CD14-positive monocyte (primary cell): ENCODE measurements around the gene TEX10. TPM values are rescaled to one million over a fixed set of nuclear protein-coding genes. Genes with fewer than 3 reads are reported as not detected.
A peak's percentile ranks its signal among the peaks of the same experiment; 100 is the strongest.

ENCODE experiments used
- DNase-seq, 3 donors: peaks; one replicate each; pipeline ENCODE4 v3.0.0-alpha.2; 2011 to 2022
- H2AFZ ChIP-seq: 2 replicates; pipeline ENCODE4 v1.6.0; 2012; ENCODE audit warnings: mild to moderate bottlenecking, low read depth, low read length, inconsistent platforms; ENCODE audit not compliant: insufficient read depth, poor library complexity, severe bottlenecking
- H3K27ac ChIP-seq, 2 donors: 1 replicate in 1 of 2; 2 replicates in 1 of 2; pipeline ENCODE4 v1.5.1; 2012 to 2013; ENCODE audit warnings: low read length in 2 of 2, control low read depth in 1 of 2, inconsistent platforms in 1 of 2, low read depth in 1 of 2, mild to moderate bottlenecking in 1 of 2
- H3K27me3 ChIP-seq, 2 donors: one replicate each; pipeline versions ENCODE4 v1.6.0 to v1.6.1; 2011 to 2013; ENCODE audit warnings: low read length in 2 of 2; ENCODE audit not compliant: control insufficient read depth in 2 of 2, insufficient read depth in 2 of 2
- H3K36me3 ChIP-seq, 2 donors: replicated peaks in 1 of 2; 1 replicate in 1 of 2; 2 replicates in 1 of 2; pipeline versions ENCODE4 v1.5.1 to v1.6.1; 2012 to 2013; ENCODE audit warnings: low read length in 2 of 2, control low read depth in 1 of 2, inconsistent platforms in 1 of 2, mild to moderate bottlenecking in 1 of 2; ENCODE audit not compliant: insufficient read depth in 2 of 2, control insufficient read depth in 1 of 2
- H3K4me1 ChIP-seq, 2 donors: 1 replicate in 1 of 2; 2 replicates in 1 of 2; pipeline versions ENCODE4 v1.5.1 to v1.6.1; 2012 to 2013; ENCODE audit warnings: low read length in 2 of 2, control low read depth in 1 of 2, inconsistent platforms in 1 of 2, mild to moderate bottlenecking in 1 of 2, moderate library complexity in 1 of 2; ENCODE audit not compliant: insufficient read depth in 2 of 2, control insufficient read depth in 1 of 2
- H3K4me2 ChIP-seq: replicated peaks from 2 replicates; pipeline ENCODE3; 2012; ENCODE audit warnings: low read length, moderate library complexity, mild to moderate bottlenecking; ENCODE audit not compliant: poor library complexity, severe bottlenecking; ENCODE audit errors: extremely low read depth
- H3K4me3 ChIP-seq, 3 experiments: fragments of 200-600 bp in 1 of 3; sonication (generic) in 1 of 3; replicated peaks in 1 of 3; 1 replicate in 2 of 3; 2 replicates in 1 of 3; pipeline ENCODE4 v1.5.1; 2011 to 2013; ENCODE audit warnings: low read length in 3 of 3, mild to moderate bottlenecking in 3 of 3, control low read depth in 2 of 3, low read depth in 2 of 3, inconsistent platforms in 1 of 3, moderate library complexity in 1 of 3
- H3K79me2 ChIP-seq: 2 replicates; pipeline ENCODE4 v1.6.0; 2012; ENCODE audit warnings: mild to moderate bottlenecking, control low read depth, inconsistent platforms, low read length, moderate library complexity; ENCODE audit not compliant: insufficient read depth
- H3K9ac ChIP-seq: 2 replicates; pipeline ENCODE4 v1.6.0; 2017; ENCODE audit warnings: low read length, mild to moderate bottlenecking; ENCODE audit not compliant: insufficient read depth, poor library complexity, severe bottlenecking
- H3K9me3 ChIP-seq, 2 donors: replicated peaks in 1 of 2; 1 replicate in 1 of 2; 2 replicates in 1 of 2; pipeline versions ENCODE4 v1.5.1 to v1.6.1; 2012 to 2013; ENCODE audit warnings: low read length in 2 of 2, control low read depth in 1 of 2; ENCODE audit not compliant: control insufficient read depth in 1 of 2, insufficient read depth in 1 of 2
- H4K20me1 ChIP-seq: 2 replicates; pipeline ENCODE4 v1.6.0; 2012; ENCODE audit warnings: mild to moderate bottlenecking, low read length, control low read depth, moderate library complexity; ENCODE audit not compliant: insufficient read depth
- H3K27ac Mint-ChIP-seq, 7 donors: one replicate each; pipeline ENCODE4 v1.8.0; 2020; ENCODE audit warnings: mild to moderate bottlenecking in 7 of 7, mixed read lengths in 7 of 7, moderate library complexity in 6 of 7, inconsistent platforms in 2 of 7
- H3K27me3 Mint-ChIP-seq, 3 donors: one replicate each; pipeline ENCODE4 v1.8.0; 2021 to 2022; ENCODE audit warnings: low read depth in 3 of 3, mild to moderate bottlenecking in 3 of 3, mixed read lengths in 3 of 3, moderate library complexity in 3 of 3, inconsistent platforms in 1 of 3
- H3K36me3 Mint-ChIP-seq, 2 donors: one replicate each; pipeline ENCODE4 v1.8.0; 2020; ENCODE audit warnings: mixed read lengths in 2 of 2, inconsistent platforms in 1 of 2, mild to moderate bottlenecking in 1 of 2
- H3K4me1 Mint-ChIP-seq: one replicate; pipeline ENCODE4 v1.8.0; 2020; ENCODE audit warnings: mild to moderate bottlenecking, mixed read lengths
- H3K4me3 Mint-ChIP-seq, 2 donors: one replicate each; pipeline ENCODE4 v1.8.0; 2020; ENCODE audit warnings: mild to moderate bottlenecking in 2 of 2, mixed read lengths in 2 of 2, moderate library complexity in 1 of 2
- H3K9me3 Mint-ChIP-seq, 7 donors: one replicate each; pipeline ENCODE4 v1.8.0; 2020 to 2022; ENCODE audit warnings: mixed read lengths in 7 of 7, mild to moderate bottlenecking in 6 of 7, moderate library complexity in 6 of 7, inconsistent platforms in 2 of 7
- WGBS: methylation state at CpG from one replicate; pipeline ENCODE4 v1.1.5; 2013; ENCODE audit warnings: missing lambda C conversion rate; ENCODE audit not compliant: insufficient coverage; 5-methylcytosine and 5-hydroxymethylcytosine counted together
- intact Hi-C, 2 donors: fragments of 100-400 bp; cut with micrococcal nuclease; formaldehyde crosslinking; loops; one replicate each; pipeline versions ENCODE4 v1.15.0 to v1.15.1; 2023
- polyA plus RNA-seq, 3 donors: library from polyadenylated mRNA; depleted of rRNA in 1 of 3; unstranded in 2 of 3; stranded (reverse) in 1 of 3; fragments of 300-500 nt in 2 of 3; fragments of >200 nt in 1 of 3; fragmentation: Illumina TruSeq in 2 of 3; gene quantifications; 1 replicate in 2 of 3; 2 replicates in 1 of 3; pipeline ENCODE4 v1.2.3, GENCODE V29; 2012 to 2021
- TF ChIP-seq, protein P1 (sequence below): fragments of 200-600 bp; IDR thresholded peaks from one replicate; pipeline ENCODE4 v1.8.0; 2022; ENCODE audit warnings: antibody characterized with exemption, mild to moderate bottlenecking

The TEX10 gene
- polyA plus RNA-seq, 3 donors: 3.8 to 6.4 (median 4.5) TPM

DNA sequence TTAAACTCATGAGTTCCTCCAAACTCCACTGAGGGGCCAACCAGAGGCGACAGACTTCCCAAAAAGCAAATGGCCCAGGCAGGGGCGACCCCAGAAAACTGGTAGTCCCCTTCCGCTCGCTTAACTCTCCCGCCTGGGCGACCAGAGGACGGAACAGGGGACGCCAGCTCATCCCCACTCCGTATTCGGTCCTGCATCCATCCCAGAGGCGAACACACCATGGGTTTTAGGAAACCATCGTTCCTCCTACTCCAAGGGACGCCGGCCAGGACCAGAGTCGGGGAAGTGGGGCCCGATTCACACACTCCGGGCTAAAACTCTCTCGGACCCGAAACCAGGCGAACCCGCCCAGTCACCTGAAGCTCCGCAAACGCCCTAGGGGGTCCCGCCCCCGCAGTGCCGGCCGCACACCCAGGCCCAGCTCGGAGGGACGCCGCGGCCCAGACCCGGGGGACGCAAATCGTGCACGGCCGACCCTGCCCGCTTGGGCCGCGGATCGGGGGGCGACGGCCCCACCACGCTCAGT lies 478 bp downstream of the TEX10 start:
- Mint-ChIP-seq H3K27ac (peak overlapping the region; percentile 72 to 84 (median 84)), H3K36me3 (no peaks in the 10 kb centered on the region), H3K4me1 (peaks cover 39% of the 10 kb centered on the region), H3K4me3 (peak overlapping the region; percentile 96 to 99), H3K9me3 (peaks cover 0 to 5% (median 0%) of the 10 kb centered on the region in 7 donors), H3K27me3 (peaks cover 0 to 3% (median 3%) of the 10 kb centered on the region in 3 donors)
- Histone ChIP-seq H3K4me1 (peaks cover 16 to 23% of the 10 kb centered on the region in 2 donors), H3K4me3 (peak overlapping the region; percentile 66 to 92 (median 78)), H3K79me2 (peaks cover 60% of the 10 kb centered on the region), H2AFZ (peak overlapping the region; percentile 95), H3K36me3 (no peaks in the 10 kb centered on the region), H3K9ac (peak overlapping the region; percentile 86), H3K9me3 (no peaks in the 10 kb centered on the region), H3K27me3 (no peaks in the 10 kb centered on the region), H3K27ac (peak overlapping the region; percentile 22 to 91), H3K4me2 (peak overlapping the region; percentile 91), H4K20me1 (peaks cover 22% of the 10 kb centered on the region)
- peak; percentile 7 to 27 (median 25) for DNase-seq
- WGBS: under 1% methylated on average over 37 of the region's 43 CpGs
- TF ChIP-seq, protein P1, sequence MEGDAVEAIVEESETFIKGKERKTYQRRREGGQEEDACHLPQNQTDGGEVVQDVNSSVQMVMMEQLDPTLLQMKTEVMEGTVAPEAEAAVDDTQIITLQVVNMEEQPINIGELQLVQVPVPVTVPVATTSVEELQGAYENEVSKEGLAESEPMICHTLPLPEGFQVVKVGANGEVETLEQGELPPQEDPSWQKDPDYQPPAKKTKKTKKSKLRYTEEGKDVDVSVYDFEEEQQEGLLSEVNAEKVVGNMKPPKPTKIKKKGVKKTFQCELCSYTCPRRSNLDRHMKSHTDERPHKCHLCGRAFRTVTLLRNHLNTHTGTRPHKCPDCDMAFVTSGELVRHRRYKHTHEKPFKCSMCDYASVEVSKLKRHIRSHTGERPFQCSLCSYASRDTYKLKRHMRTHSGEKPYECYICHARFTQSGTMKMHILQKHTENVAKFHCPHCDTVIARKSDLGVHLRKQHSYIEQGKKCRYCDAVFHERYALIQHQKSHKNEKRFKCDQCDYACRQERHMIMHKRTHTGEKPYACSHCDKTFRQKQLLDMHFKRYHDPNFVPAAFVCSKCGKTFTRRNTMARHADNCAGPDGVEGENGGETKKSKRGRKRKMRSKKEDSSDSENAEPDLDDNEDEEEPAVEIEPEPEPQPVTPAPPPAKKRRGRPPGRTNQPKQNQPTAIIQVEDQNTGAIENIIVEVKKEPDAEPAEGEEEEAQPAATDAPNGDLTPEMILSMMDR: no peak
- intact Hi-C loops: no loop called here

GRCh38 chr9:100351508-100351907 lies 1.2 kb downstream of the TEX10 start:
- H3K27me3 ChIP-seq: no peaks in the 10 kb centered on the region
- H4K20me1 ChIP-seq: peaks cover 22% of the 10 kb centered on the region
- peaks cover 7% of the 10 kb centered on the region in 2 donors for H3K36me3 ChIP-seq
- H3K4me3 ChIP-seq: peak overlapping the region; percentile 66 to 92 (median 78)
- H3K4me1 ChIP-seq: peaks cover 16 to 21% of the 10 kb centered on the region in 2 donors
- H3K27ac ChIP-seq: peak overlapping the region in 1 of 2 donors; percentile 91
- peak overlapping the region; percentile 91 for H3K4me2 ChIP-seq
- H2AFZ ChIP-seq: peak overlapping the region; percentile 95
- H3K9me3 ChIP-seq: no peaks in the 10 kb centered on the region
- Mint-ChIP-seq H3K9me3 (peaks cover 0 to 5% (median 0%) of the 10 kb centered on the region in 7 donors), H3K27ac (peak overlapping the region in 1 of 7 donors; percentile 84), H3K4me3 (peak overlapping the region; percentile 96 to 99), H3K4me1 (peaks cover 33% of the 10 kb centered on the region), H3K27me3 (peaks cover 0 to 3% (median 3%) of the 10 kb centered on the region in 3 donors), H3K36me3 (peaks cover 6 to 7% of the 10 kb centered on the region in 2 donors)
- DNase-seq: no peak
- intact Hi-C loops: no loop called here
- H3K9ac ChIP-seq: peak overlapping the region; percentile 86
- TF ChIP-seq, protein P1: no peak
- WGBS: 0% methylated on average over 1 of the region's 5 CpGs
- H3K79me2 ChIP-seq: peaks cover 66% of the 10 kb centered on the region
